GM23338 (cell line): ENCODE results near the gene CLSTN2. TPM values are rescaled to one million over a fixed set of nuclear protein-coding genes. Genes with fewer than 3 reads are reported as not detected.

ENCODE experiments used
- ATAC-seq: fragments of 200-7000 bp; cut with Tn5 transposase; 3 replicates; pipeline ENCODE4 v1.9.1; 2020
- DNase-seq: peaks from one replicate; pipeline ENCODE4 v3.0.0-alpha.2; 2015; ENCODE audit warnings: low spot score
- H2AFZ ChIP-seq: fragments of 200-600 bp; sonication (generic); 2 replicates; pipeline ENCODE4 v1.8.0; 2016; ENCODE audit warnings: antibody characterized with exemption, mild to moderate bottlenecking, moderate library complexity
- H3F3A ChIP-seq: fragments of 200-600 bp; sonication (generic); replicated peaks from 2 replicates; pipeline ENCODE4 v1.8.0; 2017; ENCODE audit warnings: antibody characterized with exemption, mixed run types, low read depth
- H3K27ac ChIP-seq: fragments of 200-600 bp; sonication (generic); 2 replicates; pipeline ENCODE4 v1.6.1; 2016; ENCODE audit warnings: low read depth
- H3K27me3 ChIP-seq: fragments of 200-600 bp; sonication (generic); 2 replicates; pipeline ENCODE4 v1.8.0; 2016; ENCODE audit warnings: mild to moderate bottlenecking, mixed run types, moderate library complexity; ENCODE audit not compliant: insufficient read depth
- H3K36me3 ChIP-seq: fragments of 200-600 bp; sonication (generic); 2 replicates; pipeline ENCODE4 v1.8.0; 2016; ENCODE audit warnings: mild to moderate bottlenecking; ENCODE audit not compliant: insufficient read depth
- H3K4me1 ChIP-seq: fragments of 200-600 bp; sonication (generic); 2 replicates; pipeline ENCODE4 v1.8.0; 2016; ENCODE audit warnings: mild to moderate bottlenecking, moderate library complexity; ENCODE audit not compliant: insufficient read depth
- H3K4me2 ChIP-seq: fragments of 200-600 bp; sonication (generic); 2 replicates; pipeline ENCODE4 v1.7.1; 2017; ENCODE audit warnings: mixed run types
- H3K4me3 ChIP-seq: fragments of 200-600 bp; sonication (generic); 2 replicates; pipeline ENCODE4 v1.6.1; 2016; ENCODE audit warnings: mixed run types
- H3K79me2 ChIP-seq: fragments of 200-600 bp; sonication (generic); replicated peaks from 2 replicates; pipeline ENCODE4 v1.8.0; 2017; ENCODE audit warnings: mild to moderate bottlenecking; ENCODE audit not compliant: insufficient read depth
- H3K9me2 ChIP-seq: fragments of 200-600 bp; sonication (generic); 2 replicates; pipeline ENCODE4 v1.8.0; 2017; ENCODE audit not compliant: insufficient read depth
- H4K20me1 ChIP-seq: fragments of 200-600 bp; sonication (generic); replicated peaks from 2 replicates; pipeline ENCODE4 v1.8.0; 2017; ENCODE audit warnings: mild to moderate bottlenecking; ENCODE audit not compliant: insufficient read depth
- H3K27ac Mint-ChIP-seq: 2 replicates; pipeline ENCODE4 v1.8.0; 2020; ENCODE audit warnings: inconsistent platforms, mild to moderate bottlenecking, moderate library complexity, mixed read lengths
- H3K27me3 Mint-ChIP-seq: 3 replicates; pipeline ENCODE4 v1.8.0; 2022; ENCODE audit warnings: low read depth, mild to moderate bottlenecking, moderate library complexity, mixed read lengths, inconsistent platforms; ENCODE audit not compliant: insufficient read depth, poor library complexity
- H3K36me3 Mint-ChIP-seq: 3 replicates; pipeline ENCODE4 v1.8.0; 2021; ENCODE audit warnings: low read depth, mild to moderate bottlenecking, inconsistent platforms, moderate library complexity, mixed read lengths
- H3K4me1 Mint-ChIP-seq: 3 replicates; pipeline ENCODE4 v1.8.0; 2020; ENCODE audit warnings: mild to moderate bottlenecking, inconsistent platforms, mixed read lengths
- H3K4me3 Mint-ChIP-seq: 3 replicates; pipeline ENCODE4 v1.8.0; 2021; ENCODE audit warnings: moderate library complexity, mild to moderate bottlenecking, inconsistent platforms, mixed read lengths
- H3K9me3 Mint-ChIP-seq: 3 replicates; pipeline ENCODE4 v1.8.0; 2020; ENCODE audit warnings: moderate library complexity, mild to moderate bottlenecking, inconsistent platforms, mixed read lengths
- CREB1 ChIP-seq: fragments of 250-450 bp; sonication (Bioruptor Pico); IDR thresholded peaks from 2 replicates; pipeline ENCODE4 v1.5.0; 2020; ENCODE audit warnings: low read depth, mild to moderate bottlenecking, moderate library complexity
- EZH2phosphoT487 ChIP-seq: fragments of 200-600 bp; sonication (generic); IDR thresholded peaks from one replicate; pipeline ENCODE4 v1.8.1; 2018; ENCODE audit warnings: antibody characterized with exemption; ENCODE audit not compliant: unreplicated experiment
- JUNB ChIP-seq: IDR thresholded peaks from one replicate; pipeline ENCODE4 v1.6.1; 2016; ENCODE audit warnings: antibody characterized with exemption; ENCODE audit not compliant: unreplicated experiment
- NANOG ChIP-seq: IDR thresholded peaks from 2 replicates; pipeline ENCODE4 v1.6.1; 2016; ENCODE audit warnings: antibody characterized with exemption, borderline replicate concordance
- STAT1 ChIP-seq: IDR thresholded peaks from one replicate; pipeline ENCODE4 v1.6.1; 2016; ENCODE audit warnings: antibody characterized with exemption; ENCODE audit not compliant: unreplicated experiment
- ZNF462 ChIP-seq: fragments of 250-450 bp; sonication (Bioruptor Pico); IDR thresholded peaks from 2 replicates; pipeline ENCODE4 v1.5.0; 2020; ENCODE audit warnings: mild to moderate bottlenecking, moderate library complexity
- polyA plus RNA-seq: library from polyadenylated mRNA; unstranded; fragments of >200 nt; fragmentation: Nextera tagmentation; extraction: Ambion mirVana; gene quantifications from 2 replicates; pipeline ENCODE4 v1.2.1, GENCODE V29; 2016
- total RNA-seq: library from RNA; depleted of rRNA; stranded (reverse); fragments of >200 nt; shearing (Covaris generic); gene quantifications from 2 replicates; pipeline ENCODE4 v1.2.3, GENCODE V29; 2014
- TF ChIP-seq, protein P1 (sequence below), 2 experiments: fragments of 200-600 bp in 1 of 2; sonication (generic) in 1 of 2; conservative IDR thresholded peaks; 2 replicates each; pipeline versions ENCODE4 v1.5.1 to v1.6.1; 2016 to 2017; ENCODE audit warnings: antibody characterized with exemption in 2 of 2, low read depth in 2 of 2, mild to moderate bottlenecking in 2 of 2, moderate library complexity in 1 of 2

Gene CLSTN2
- total and polyA plus RNA-seq, 2 experiments from 2014 or later = 0.11 to 0.83 TPM

DNA sequence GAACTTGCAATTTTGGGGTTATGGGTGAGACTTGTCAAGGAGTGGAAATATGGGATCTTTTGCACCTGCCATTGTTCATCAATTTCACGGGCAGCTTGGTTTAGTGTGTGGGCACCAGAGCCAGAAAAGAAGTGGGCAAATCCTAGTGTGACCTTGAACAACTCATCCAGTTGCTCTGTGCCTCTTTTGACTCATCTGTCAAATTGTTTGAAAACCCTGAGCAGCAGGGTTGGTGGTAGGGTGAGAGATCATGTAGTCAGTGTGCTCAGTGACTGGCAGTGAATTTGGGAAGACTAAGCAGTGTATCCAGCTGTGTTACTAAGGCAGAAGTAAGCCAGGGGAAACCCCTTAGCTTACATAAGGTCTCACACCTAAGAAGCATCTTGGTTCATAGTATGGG is 449.9 kb downstream of the CLSTN2 start:
- Mint-ChIP-seq H3K36me3 (no peaks in the 10 kb centered on the region), H3K27me3 (no peaks in the 10 kb centered on the region), H3K27ac (no peak overlapping the region), H3K4me1 (peaks cover 8% of the 10 kb centered on the region; the same call in 1 of the 3 replicates), H3K4me3 (no peak overlapping the region), H3K9me3 (no peaks in the 10 kb centered on the region)
- no peak overlapping the region for H3K4me2 ChIP-seq
- DNase-seq = no peak
- H3K9me2 ChIP-seq = 0 out of 2 replicates have a peak, but pooled peaks cover 14% of the 10 kb centered on the region
- no peaks in the 10 kb centered on the region for H3K36me3 ChIP-seq
- no peaks in the 10 kb centered on the region for H3K27me3 ChIP-seq
- ATAC-seq = no peak
- no peak for TF ChIP-seq NANOG
- TF ChIP-seq, protein P1, sequence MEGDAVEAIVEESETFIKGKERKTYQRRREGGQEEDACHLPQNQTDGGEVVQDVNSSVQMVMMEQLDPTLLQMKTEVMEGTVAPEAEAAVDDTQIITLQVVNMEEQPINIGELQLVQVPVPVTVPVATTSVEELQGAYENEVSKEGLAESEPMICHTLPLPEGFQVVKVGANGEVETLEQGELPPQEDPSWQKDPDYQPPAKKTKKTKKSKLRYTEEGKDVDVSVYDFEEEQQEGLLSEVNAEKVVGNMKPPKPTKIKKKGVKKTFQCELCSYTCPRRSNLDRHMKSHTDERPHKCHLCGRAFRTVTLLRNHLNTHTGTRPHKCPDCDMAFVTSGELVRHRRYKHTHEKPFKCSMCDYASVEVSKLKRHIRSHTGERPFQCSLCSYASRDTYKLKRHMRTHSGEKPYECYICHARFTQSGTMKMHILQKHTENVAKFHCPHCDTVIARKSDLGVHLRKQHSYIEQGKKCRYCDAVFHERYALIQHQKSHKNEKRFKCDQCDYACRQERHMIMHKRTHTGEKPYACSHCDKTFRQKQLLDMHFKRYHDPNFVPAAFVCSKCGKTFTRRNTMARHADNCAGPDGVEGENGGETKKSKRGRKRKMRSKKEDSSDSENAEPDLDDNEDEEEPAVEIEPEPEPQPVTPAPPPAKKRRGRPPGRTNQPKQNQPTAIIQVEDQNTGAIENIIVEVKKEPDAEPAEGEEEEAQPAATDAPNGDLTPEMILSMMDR (conservative IDR thresholded peaks at IDR 0.05; ENCODE audit: low read depth in 2 of 2) = no peak
- TF ChIP-seq EZH2phosphoT487 = no peak
- TF ChIP-seq JUNB = no peak
- TF ChIP-seq CREB1 (CRISPR knock-in tag) = no peak
- TF ChIP-seq STAT1 = no peak
- no peak for TF ChIP-seq ZNF462 (CRISPR knock-in tag)
- no peaks in the 10 kb centered on the region for H3K79me2 ChIP-seq
- H2AFZ ChIP-seq = no peak overlapping the region
- no peaks in the 10 kb centered on the region for H3F3A ChIP-seq
- H3K4me3 ChIP-seq = no peak overlapping the region
- no peak overlapping the region for H3K27ac ChIP-seq
- no peaks in the 10 kb centered on the region for H4K20me1 ChIP-seq
- H3K4me1 ChIP-seq = no peaks in the 10 kb centered on the region
